HL-60 (cell line): Measurements from ENCODE around the gene L3MBTL2.

Experiments
- DNase-seq, 2 experiments: peaks; one replicate each; pipeline ENCODE4 v3.0.0-alpha.2; 2010 to 2020; ENCODE audit warnings: low read depth in 1 of 2, low spot score in 1 of 2
- H3K27ac ChIP-seq: fragments of 250-450 bp; sonication (Bioruptor Pico); replicated peaks from 2 replicates; pipeline ENCODE4 v1.5.1; 2020; ENCODE audit warnings: mild to moderate bottlenecking, moderate library complexity
- H3K27me3 ChIP-seq: fragments of 250-450 bp; sonication (Bioruptor Pico); 2 replicates; pipeline ENCODE4 v1.5.1; 2021; ENCODE audit warnings: mild to moderate bottlenecking, moderate library complexity; ENCODE audit not compliant: insufficient read depth, poor library complexity, severe bottlenecking
- H3K4me3 ChIP-seq: replicated peaks from 2 replicates; pipeline ENCODE4 v1.5.1; 2011; ENCODE audit warnings: mild to moderate bottlenecking, control low read depth, low read length; ENCODE audit not compliant: insufficient read depth
- GABPA ChIP-seq: IDR thresholded peaks from 2 replicates; pipeline ENCODE4 v1.6.1; 2012; ENCODE audit warnings: low read depth
- POLR2AphosphoS5 ChIP-seq: IDR thresholded peaks from 2 replicates; pipeline ENCODE4 v1.6.1; 2012; ENCODE audit warnings: low read depth
- SPI1 ChIP-seq: IDR thresholded peaks from 2 replicates; pipeline ENCODE4 v1.6.1; 2012; ENCODE audit warnings: low read depth, mild to moderate bottlenecking, borderline replicate concordance
- TF ChIP-seq, protein P1 (sequence below): IDR thresholded peaks from 2 replicates; pipeline ENCODE4 v1.6.1; 2012; ENCODE audit warnings: low read depth; ENCODE audit not compliant: insufficient replicate concordance
- TF ChIP-seq, protein P2 (sequence below): IDR thresholded peaks from one replicate; pipeline ENCODE4 v1.5.1; 2011; ENCODE audit warnings: low read length, control low read depth, inconsistent platforms; ENCODE audit not compliant: insufficient read depth

The L3MBTL2 gene

GRCh38 chr22:41181349-41182241, 23.5 kb upstream of the L3MBTL2 start:
- H3K27me3 ChIP-seq, result no peaks in the 10 kb centered on the region
- TF ChIP-seq POLR2AphosphoS5 (peak; percentile 63), SPI1 (no peak), GABPA (no peak)
- TF ChIP-seq, protein P1, sequence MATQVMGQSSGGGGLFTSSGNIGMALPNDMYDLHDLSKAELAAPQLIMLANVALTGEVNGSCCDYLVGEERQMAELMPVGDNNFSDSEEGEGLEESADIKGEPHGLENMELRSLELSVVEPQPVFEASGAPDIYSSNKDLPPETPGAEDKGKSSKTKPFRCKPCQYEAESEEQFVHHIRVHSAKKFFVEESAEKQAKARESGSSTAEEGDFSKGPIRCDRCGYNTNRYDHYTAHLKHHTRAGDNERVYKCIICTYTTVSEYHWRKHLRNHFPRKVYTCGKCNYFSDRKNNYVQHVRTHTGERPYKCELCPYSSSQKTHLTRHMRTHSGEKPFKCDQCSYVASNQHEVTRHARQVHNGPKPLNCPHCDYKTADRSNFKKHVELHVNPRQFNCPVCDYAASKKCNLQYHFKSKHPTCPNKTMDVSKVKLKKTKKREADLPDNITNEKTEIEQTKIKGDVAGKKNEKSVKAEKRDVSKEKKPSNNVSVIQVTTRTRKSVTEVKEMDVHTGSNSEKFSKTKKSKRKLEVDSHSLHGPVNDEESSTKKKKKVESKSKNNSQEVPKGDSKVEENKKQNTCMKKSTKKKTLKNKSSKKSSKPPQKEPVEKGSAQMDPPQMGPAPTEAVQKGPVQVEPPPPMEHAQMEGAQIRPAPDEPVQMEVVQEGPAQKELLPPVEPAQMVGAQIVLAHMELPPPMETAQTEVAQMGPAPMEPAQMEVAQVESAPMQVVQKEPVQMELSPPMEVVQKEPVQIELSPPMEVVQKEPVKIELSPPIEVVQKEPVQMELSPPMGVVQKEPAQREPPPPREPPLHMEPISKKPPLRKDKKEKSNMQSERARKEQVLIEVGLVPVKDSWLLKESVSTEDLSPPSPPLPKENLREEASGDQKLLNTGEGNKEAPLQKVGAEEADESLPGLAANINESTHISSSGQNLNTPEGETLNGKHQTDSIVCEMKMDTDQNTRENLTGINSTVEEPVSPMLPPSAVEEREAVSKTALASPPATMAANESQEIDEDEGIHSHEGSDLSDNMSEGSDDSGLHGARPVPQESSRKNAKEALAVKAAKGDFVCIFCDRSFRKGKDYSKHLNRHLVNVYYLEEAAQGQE, result no peak
- TF ChIP-seq, protein P2, sequence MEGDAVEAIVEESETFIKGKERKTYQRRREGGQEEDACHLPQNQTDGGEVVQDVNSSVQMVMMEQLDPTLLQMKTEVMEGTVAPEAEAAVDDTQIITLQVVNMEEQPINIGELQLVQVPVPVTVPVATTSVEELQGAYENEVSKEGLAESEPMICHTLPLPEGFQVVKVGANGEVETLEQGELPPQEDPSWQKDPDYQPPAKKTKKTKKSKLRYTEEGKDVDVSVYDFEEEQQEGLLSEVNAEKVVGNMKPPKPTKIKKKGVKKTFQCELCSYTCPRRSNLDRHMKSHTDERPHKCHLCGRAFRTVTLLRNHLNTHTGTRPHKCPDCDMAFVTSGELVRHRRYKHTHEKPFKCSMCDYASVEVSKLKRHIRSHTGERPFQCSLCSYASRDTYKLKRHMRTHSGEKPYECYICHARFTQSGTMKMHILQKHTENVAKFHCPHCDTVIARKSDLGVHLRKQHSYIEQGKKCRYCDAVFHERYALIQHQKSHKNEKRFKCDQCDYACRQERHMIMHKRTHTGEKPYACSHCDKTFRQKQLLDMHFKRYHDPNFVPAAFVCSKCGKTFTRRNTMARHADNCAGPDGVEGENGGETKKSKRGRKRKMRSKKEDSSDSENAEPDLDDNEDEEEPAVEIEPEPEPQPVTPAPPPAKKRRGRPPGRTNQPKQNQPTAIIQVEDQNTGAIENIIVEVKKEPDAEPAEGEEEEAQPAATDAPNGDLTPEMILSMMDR, result no peak
- peak; percentile 41 to 67 for DNase-seq
- H3K4me3 ChIP-seq, result no peak overlapping the region; the same call in 1 of the 2 replicates
- peak overlapping the region; percentile 38 for H3K27ac ChIP-seq

- DNase-seq, result no peak
- Histone ChIP-seq H3K4me3 (no peak overlapping the region), H3K27ac (no peak overlapping the region), H3K27me3 (no peaks in the 10 kb centered on the region)
- TF ChIP-seq, protein P1, result no peak
- no peak for TF ChIP-seq GABPA
- TF ChIP-seq SPI1, result no peak
- TF ChIP-seq, protein P2, result no peak
- no peak for TF ChIP-seq POLR2AphosphoS5
Observed at GRCh38 chr22:41184679-41185078, 20.4 kb upstream of the L3MBTL2 start.

- H3K4me3 ChIP-seq, result no peak overlapping the region
- TF ChIP-seq SPI1, result no peak
- TF ChIP-seq, protein P2, result no peak
- no peak for TF ChIP-seq POLR2AphosphoS5
- TF ChIP-seq, protein P1, result no peak
- no peak for DNase-seq
- no peaks in the 10 kb centered on the region for H3K27me3 ChIP-seq
- no peak overlapping the region for H3K27ac ChIP-seq
Observed at GRCh38 chr22:41191467-41191866, 13.6 kb upstream of the L3MBTL2 start.
